ENCODE results near the gene DAPL1. TPM values are rescaled to one million over a fixed set of nuclear protein-coding genes. Genes with fewer than 3 reads are reported as not detected.

The DAPL1 gene
- total RNA-seq (2014; rRNA removed; shearing (Covaris generic)), result not detected in 2 replicates

- Histone ChIP-seq H3K27me3 (replicated peaks) (peaks cover 6% of the 10 kb centered on the region), H3K4me3 (no peak within 1 kb of the TSS), H3K9me3 (replicated peaks) (no peaks in the 10 kb centered on the region), H3K27ac (no peak within 1 kb of the TSS), H3K4me1 (replicated peaks) (no peaks in the 10 kb centered on the region), H3K36me3 (no peaks in the 10 kb centered on the region)
- DNase-seq (ENCODE audit: low read depth in 1 of 2, low spot score in 2 of 2), result no peak
Measured at GRCh38 chr2:158795195-158795924, at the start of gene DAPL1. TSS of gene DAPL1 (plus strand) at chr2:158795317. CDS start at chr2:158795373, 56 bp downstream.

- Histone ChIP-seq H3K27ac (no peak overlapping the region), H3K4me3 (no peak overlapping the region), H3K36me3 (no peaks in the 10 kb centered on the region), H3K27me3 (replicated peaks) (peaks cover 13% of the 10 kb centered on the region; the same call in 1 of the 2 replicates), H3K4me1 (replicated peaks) (peaks cover 6% of the 10 kb centered on the region; the same call in 1 of the 2 replicates), H3K9me3 (replicated peaks) (no peaks in the 10 kb centered on the region)
- no peak for DNase-seq (ENCODE audit: low read depth in 1 of 2, low spot score in 2 of 2)
Measured at GRCh38 chr2:158745866-158746382, 49.2 kb upstream of the DAPL1 start.

GRCh38 chr2:158746488-158746887 is 48.6 kb upstream of the DAPL1 start:
- Histone ChIP-seq H3K9me3 (replicated peaks) (no peaks in the 10 kb centered on the region), H3K27me3 (replicated peaks) (peaks cover 13% of the 10 kb centered on the region; the same call in 1 of the 2 replicates), H3K36me3 (no peaks in the 10 kb centered on the region), H3K27ac (no peak overlapping the region), H3K4me3 (no peak overlapping the region), H3K4me1 (replicated peaks) (peaks cover 6% of the 10 kb centered on the region; the same call in 1 of the 2 replicates)
- DNase-seq (ENCODE audit: low read depth in 1 of 2, low spot score in 2 of 2), result no peak

GRCh38 chr2:158747281-158747680 is 47.8 kb upstream of the DAPL1 start:
- H3K9me3 ChIP-seq (replicated peaks), result no peaks in the 10 kb centered on the region
- no peaks in the 10 kb centered on the region for H3K36me3 ChIP-seq
- no peak for DNase-seq (ENCODE audit: low read depth in 1 of 2, low spot score in 2 of 2)
- peaks cover 13% of the 10 kb centered on the region for H3K27me3 ChIP-seq (replicated peaks)
- H3K4me1 ChIP-seq (replicated peaks), result peaks cover 6% of the 10 kb centered on the region; the same call in 1 of the 2 replicates
- H3K4me3 ChIP-seq, result no peak overlapping the region
- H3K27ac ChIP-seq, result no peak overlapping the region

- Histone ChIP-seq H3K4me1 (replicated peaks) (peaks cover 6% of the 10 kb centered on the region; the same call in 1 of the 2 replicates), H3K9me3 (replicated peaks) (no peaks in the 10 kb centered on the region), H3K4me3 (no peak overlapping the region), H3K36me3 (no peaks in the 10 kb centered on the region), H3K27ac (no peak overlapping the region), H3K27me3 (replicated peaks) (peaks cover 13% of the 10 kb centered on the region)
- no peak for DNase-seq (ENCODE audit: low read depth in 1 of 2, low spot score in 2 of 2)
Measured at GRCh38 chr2:158748926-158749590, 46.1 kb upstream of the DAPL1 start.

GRCh38 chr2:158750458-158751125 is 44.5 kb upstream of the DAPL1 start:
- H3K4me1 ChIP-seq (replicated peaks), result peaks cover 6% of the 10 kb centered on the region; the same call in 1 of the 2 replicates
- H3K27me3 ChIP-seq (replicated peaks), result peaks cover 13% of the 10 kb centered on the region
- H3K9me3 ChIP-seq (replicated peaks), result no peaks in the 10 kb centered on the region
- no peak for DNase-seq (ENCODE audit: low read depth in 1 of 2, low spot score in 2 of 2)
- no peak overlapping the region for H3K27ac ChIP-seq
- no peak overlapping the region for H3K4me3 ChIP-seq
- no peaks in the 10 kb centered on the region for H3K36me3 ChIP-seq

GRCh38 chr2:158753641-158754611 is 41.2 kb upstream of the DAPL1 start:
- peaks cover 4% of the 10 kb centered on the region; the same call in 1 of the 2 replicates for H3K27me3 ChIP-seq (replicated peaks)
- no peaks in the 10 kb centered on the region for H3K9me3 ChIP-seq (replicated peaks)
- no peak overlapping the region for H3K27ac ChIP-seq
- H3K4me3 ChIP-seq, result no peak overlapping the region
- no peaks in the 10 kb centered on the region for H3K36me3 ChIP-seq
- no peaks in the 10 kb centered on the region for H3K4me1 ChIP-seq (replicated peaks)
- peak in 1 of 2 experiments; percentile 51 for DNase-seq (ENCODE audit: low read depth in 1 of 2, low spot score in 2 of 2)

- DNase-seq (ENCODE audit: low read depth in 1 of 2, low spot score in 2 of 2), result no peak
- Histone ChIP-seq H3K27ac (no peak overlapping the region), H3K4me1 (replicated peaks) (no peaks in the 10 kb centered on the region), H3K27me3 (replicated peaks) (no peaks in the 10 kb centered on the region; the same call in 1 of the 2 replicates), H3K36me3 (no peaks in the 10 kb centered on the region), H3K4me3 (no peak overlapping the region), H3K9me3 (replicated peaks) (no peaks in the 10 kb centered on the region)
Measured at GRCh38 chr2:158755310-158756087, 39.6 kb upstream of the DAPL1 start.

- Histone ChIP-seq H3K27me3 (replicated peaks) (no peaks in the 10 kb centered on the region; the same call in 1 of the 2 replicates), H3K36me3 (no peaks in the 10 kb centered on the region), H3K27ac (no peak overlapping the region), H3K4me3 (no peak overlapping the region), H3K9me3 (replicated peaks) (no peaks in the 10 kb centered on the region), H3K4me1 (replicated peaks) (no peaks in the 10 kb centered on the region)
- DNase-seq (ENCODE audit: low read depth in 1 of 2, low spot score in 2 of 2), result no peak
Measured at GRCh38 chr2:158756331-158756730, 38.8 kb upstream of the DAPL1 start.

GRCh38 chr2:158756976-158757375 is 38.1 kb upstream of the DAPL1 start:
- no peaks in the 10 kb centered on the region for H3K4me1 ChIP-seq (replicated peaks)
- H3K4me3 ChIP-seq, result no peak overlapping the region
- H3K36me3 ChIP-seq, result no peaks in the 10 kb centered on the region
- no peaks in the 10 kb centered on the region for H3K9me3 ChIP-seq (replicated peaks)
- no peak overlapping the region for H3K27ac ChIP-seq
- no peaks in the 10 kb centered on the region; the same call in 1 of the 2 replicates for H3K27me3 ChIP-seq (replicated peaks)
- DNase-seq (ENCODE audit: low read depth in 1 of 2, low spot score in 2 of 2), result no peak

GRCh38 chr2:158760887-158761286 is 34.2 kb upstream of the DAPL1 start:
- DNase-seq (ENCODE audit: low read depth in 1 of 2, low spot score in 2 of 2), result no peak
- Histone ChIP-seq H3K4me1 (replicated peaks) (no peaks in the 10 kb centered on the region), H3K27me3 (replicated peaks) (no peaks in the 10 kb centered on the region), H3K4me3 (no peak overlapping the region), H3K36me3 (no peaks in the 10 kb centered on the region), H3K27ac (no peak overlapping the region), H3K9me3 (replicated peaks) (no peaks in the 10 kb centered on the region)

- Histone ChIP-seq H3K27me3 (replicated peaks) (no peaks in the 10 kb centered on the region), H3K4me1 (replicated peaks) (no peaks in the 10 kb centered on the region), H3K36me3 (no peaks in the 10 kb centered on the region), H3K9me3 (replicated peaks) (no peaks in the 10 kb centered on the region), H3K4me3 (no peak overlapping the region), H3K27ac (no peak overlapping the region)
- DNase-seq (ENCODE audit: low read depth in 1 of 2, low spot score in 2 of 2), result no peak
Measured at GRCh38 chr2:158761621-158762020, 33.5 kb upstream of the DAPL1 start.
